ENCODE measurements around the gene ACER1.

DNA sequence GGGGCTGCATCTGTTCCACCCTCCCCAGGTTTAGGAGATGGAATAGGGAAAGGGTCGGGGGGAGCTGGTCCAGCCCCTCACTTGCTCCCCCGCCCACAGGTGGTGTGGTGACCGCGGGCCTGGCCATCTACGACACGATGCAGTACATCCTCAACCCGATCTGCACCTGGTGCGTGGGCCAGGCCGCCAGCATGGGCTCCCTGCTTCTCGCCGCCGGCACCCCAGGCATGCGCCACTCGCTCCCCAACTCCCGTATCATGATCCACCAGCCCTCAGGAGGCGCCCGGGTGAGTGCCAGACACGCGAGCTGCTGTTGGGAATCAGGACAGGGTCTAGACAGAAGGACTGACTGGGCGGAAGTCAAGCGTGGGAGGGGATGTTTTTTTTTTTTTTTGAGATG lies 30.9 kb upstream of the ACER1 start:
- TF ChIP-seq, protein P1, sequence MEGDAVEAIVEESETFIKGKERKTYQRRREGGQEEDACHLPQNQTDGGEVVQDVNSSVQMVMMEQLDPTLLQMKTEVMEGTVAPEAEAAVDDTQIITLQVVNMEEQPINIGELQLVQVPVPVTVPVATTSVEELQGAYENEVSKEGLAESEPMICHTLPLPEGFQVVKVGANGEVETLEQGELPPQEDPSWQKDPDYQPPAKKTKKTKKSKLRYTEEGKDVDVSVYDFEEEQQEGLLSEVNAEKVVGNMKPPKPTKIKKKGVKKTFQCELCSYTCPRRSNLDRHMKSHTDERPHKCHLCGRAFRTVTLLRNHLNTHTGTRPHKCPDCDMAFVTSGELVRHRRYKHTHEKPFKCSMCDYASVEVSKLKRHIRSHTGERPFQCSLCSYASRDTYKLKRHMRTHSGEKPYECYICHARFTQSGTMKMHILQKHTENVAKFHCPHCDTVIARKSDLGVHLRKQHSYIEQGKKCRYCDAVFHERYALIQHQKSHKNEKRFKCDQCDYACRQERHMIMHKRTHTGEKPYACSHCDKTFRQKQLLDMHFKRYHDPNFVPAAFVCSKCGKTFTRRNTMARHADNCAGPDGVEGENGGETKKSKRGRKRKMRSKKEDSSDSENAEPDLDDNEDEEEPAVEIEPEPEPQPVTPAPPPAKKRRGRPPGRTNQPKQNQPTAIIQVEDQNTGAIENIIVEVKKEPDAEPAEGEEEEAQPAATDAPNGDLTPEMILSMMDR (IDR thresholded peaks at IDR 0.05; ENCODE audit: borderline replicate concordance, extremely low read depth, low read length, poor library complexity, severe bottlenecking), result no peak
- TF ChIP-seq EZH2 (IDR thresholded peaks at IDR 0.05; ENCODE audit: borderline replicate concordance, low read depth, low read length, severe bottlenecking), result no peak

Measured in DND-41 (cell line).